Astrocyte (in vitro differentiated cells and primary cell): Measurements from ENCODE around the gene CHN1.

Source experiments
- CTCF ChIP-seq: IDR thresholded peaks from 2 replicates; pipeline ENCODE4 v1.5.1; 2011; ENCODE audit warnings: low read depth, mild to moderate bottlenecking, inconsistent platforms, low read length, moderate library complexity; ENCODE audit not compliant: insufficient read depth
- EZH2 ChIP-seq: IDR thresholded peaks from 2 replicates; pipeline ENCODE4 v1.6.1; 2012; ENCODE audit warnings: mild to moderate bottlenecking, low read length, inconsistent platforms; ENCODE audit not compliant: insufficient read depth

- TF ChIP-seq CTCF (no peak), EZH2 (no peak)
Measured at GRCh38 chr2:174750923-174751441, 254.2 kb downstream of the CHN1 start.
